Stimulated activated CD8-positive, alpha-beta memory T cell treated with anti-CD3 and anti-CD28 coated beads, Interleukin-4, amount 100 ng/mL, for 1 hour (primary cell): ENCODE measurements around the gene NOLC1.

Experiments
- DNase-seq, 2 donors: peaks; one replicate each; pipeline ENCODE4 v3.0.0-alpha.2; 2020; ENCODE audit warnings: low read depth in 2 of 2, low spot score in 1 of 2

NOLC1 gene

GRCh38 chr10:102151774-102152544, at the start of gene NOLC1:
Gene NOLC1, plus strand, starts transcription at chr10:102152389. Its CDS starts 22 bp downstream, at chr10:102152411.
- peak; percentile 99 for DNase-seq

GRCh38 chr10:102102421-102102820, 49.8 kb upstream of the NOLC1 start:
- no peak for DNase-seq

- no peak for DNase-seq
Measured at GRCh38 chr10:102106998-102107397, 45.2 kb upstream of the NOLC1 start.

- DNase-seq, result no peak
Measured at GRCh38 chr10:102109166-102110116, 42.7 kb upstream of the NOLC1 start.

- no peak for DNase-seq
Measured at GRCh38 chr10:102111276-102111675, 40.9 kb upstream of the NOLC1 start.

GRCh38 chr10:102112210-102112817, 39.9 kb upstream of the NOLC1 start:
- DNase-seq, result no peak

- DNase-seq, result no peak
Measured at GRCh38 chr10:102113261-102113955, 38.8 kb upstream of the NOLC1 start.

- no peak for DNase-seq
Measured at GRCh38 chr10:102113956-102114857, 38.0 kb upstream of the NOLC1 start.

- DNase-seq, result peak in 1 of 2 donors; percentile 73
Measured at GRCh38 chr10:102114861-102115618, 37.1 kb upstream of the NOLC1 start.

- DNase-seq, result no peak
Measured at GRCh38 chr10:102115775-102116174, 36.4 kb upstream of the NOLC1 start.

- no peak for DNase-seq
Measured at GRCh38 chr10:102116656-102117055, 35.5 kb upstream of the NOLC1 start.

- DNase-seq, result no peak
Measured at GRCh38 chr10:102117391-102118159, 34.6 kb upstream of the NOLC1 start.

- no peak for DNase-seq
Measured at GRCh38 chr10:102118867-102119266, 33.3 kb upstream of the NOLC1 start.

GRCh38 chr10:102119417-102120141, 32.6 kb upstream of the NOLC1 start:
- no peak for DNase-seq

GRCh38 chr10:102120142-102120990, 31.8 kb upstream of the NOLC1 start, which contains the start of gene LDB1:
Gene LDB1, minus strand, starts transcription at chr10:102120368. Its CDS starts 258 bp downstream, at chr10:102120110.
- DNase-seq, result peak in 1 of 2 donors; percentile 35

GRCh38 chr10:102120991-102121738, 31.0 kb upstream of the NOLC1 start:
- no peak for DNase-seq
